GM12878 (cell line): ENCODE data around the gene HSD17B2. TPM values are rescaled to one million over a fixed set of nuclear protein-coding genes. Genes with fewer than 3 reads are reported as not detected.

Experiments
- ATAC-seq: fragments of 200-7000 bp; cut with Tn5 transposase; 3 replicates; pipeline ENCODE4 v1.9.1; 2020; ENCODE audit warnings: mild to moderate bottlenecking, moderate library complexity
- BruUV-seq: library from RNA; stranded (reverse); fragments of 400-500 nt; replicated peaks from 2 replicates; lab custom pipeline; 2021; lab: Mats Ljungman, UMichigan
- CTCF ChIA-PET: fragments of 300-600 bp; sonication (Branson Sonifier 250); formaldehyde crosslinking; extraction: SDS; loops from one replicate; lab custom pipeline; 2021; ENCODE audit warnings: inconsistent platforms; lab: Yijun Ruan, JAX
- POLR2A ChIA-PET: fragments of 350-600 bp; formaldehyde crosslinking; extraction: SDS; loops from one replicate; lab custom pipeline; 2021; ENCODE audit warnings: inconsistent platforms; lab: Charles Lee
- RAD21 ChIA-PET: fragments of 300-600 bp; sonication (Branson Sonifier 250); formaldehyde crosslinking; loops from one replicate; lab custom pipeline; 2023; ENCODE audit warnings: antibody characterized with exemption; ENCODE audit not compliant: unreplicated experiment; lab: Charles Lee
- SMC1A ChIA-PET: fragments of 300-600 bp; sonication (Branson Sonifier 250); formaldehyde crosslinking; loops from one replicate; lab custom pipeline; 2023; ENCODE audit not compliant: unreplicated experiment, uncharacterized antibody; lab: Charles Lee
- DNase-seq: peaks from one replicate; pipeline ENCODE4 v3.0.0-alpha.2; 2011; ENCODE audit warnings: low read depth, low spot score
- FAIRE-seq: peaks from 3 replicates; lab custom pipeline; 2011; peaks lifted over from hg19 to GRCh38; lab: Jason Lieb, UNC
- H2AFZ ChIP-seq: 2 replicates; pipeline ENCODE4 v1.6.0; 2011; ENCODE audit warnings: low read depth, low read length, control low read depth; ENCODE audit not compliant: control insufficient read depth
- H3K27ac ChIP-seq: 2 replicates; pipeline ENCODE4 v1.5.1; 2011; ENCODE audit warnings: control low read depth; ENCODE audit not compliant: control insufficient read depth, insufficient read depth
- H3K27me3 ChIP-seq, 2 experiments: replicated peaks in 1 of 2; 2 replicates each; pipeline versions ENCODE4 v1.6.0 to v1.6.1; 2011; ENCODE audit warnings: low read length in 1 of 2; ENCODE audit not compliant: control insufficient read depth in 2 of 2, insufficient read depth in 2 of 2
- H3K36me3 ChIP-seq, 2 experiments: 2 replicates each; pipeline ENCODE4 v1.5.1; 2011; ENCODE audit warnings: low read length in 1 of 2; ENCODE audit not compliant: control insufficient read depth in 2 of 2, insufficient read depth in 2 of 2
- H3K4me1 ChIP-seq: 2 replicates; pipeline ENCODE4 v1.6.1; 2011; ENCODE audit warnings: mild to moderate bottlenecking, low read length, moderate library complexity, mixed read lengths; ENCODE audit not compliant: control insufficient read depth, insufficient read depth
- H3K4me2 ChIP-seq: 2 replicates; pipeline ENCODE4 v1.6.0; 2011; ENCODE audit warnings: control low read depth; ENCODE audit not compliant: control insufficient read depth, insufficient read depth
- H3K4me3 ChIP-seq: fragments of 200-600 bp; sonication (generic); 2 replicates; pipeline ENCODE4 v1.5.1; 2016
- H3K79me2 ChIP-seq: 2 replicates; pipeline ENCODE4 v1.6.0; 2011; ENCODE audit warnings: low read length; ENCODE audit not compliant: control insufficient read depth, insufficient read depth
- H3K9ac ChIP-seq: 2 replicates; pipeline ENCODE4 v1.8.0; 2011; ENCODE audit warnings: low read length, control low read depth, mixed read lengths; ENCODE audit not compliant: control insufficient read depth, insufficient read depth
- H3K9me3 ChIP-seq: replicated peaks from 3 replicates; pipeline ENCODE4 v1.5.1; 2011; ENCODE audit warnings: mild to moderate bottlenecking, low read length; ENCODE audit not compliant: control insufficient read depth, insufficient read depth
- H4K20me1 ChIP-seq: 2 replicates; pipeline ENCODE4 v1.6.0; 2011; ENCODE audit not compliant: control insufficient read depth, insufficient read depth
- FOXM1 ChIP-seq: IDR thresholded peaks from 2 replicates; pipeline ENCODE4 v1.6.1; 2012; ENCODE audit warnings: low read depth, mild to moderate bottlenecking, inconsistent platforms, low read length, moderate library complexity
- HCFC1 ChIP-seq: fragments of 150-350 bp; IDR thresholded peaks from 2 replicates; pipeline ENCODE4 v1.6.1; 2014; ENCODE audit warnings: low read length
- HDAC2 ChIP-seq: fragments of 200-600 bp; sonication (generic); IDR thresholded peaks from 2 replicates; pipeline ENCODE4 v1.6.1; 2017
- MXI1 ChIP-seq: fragments of 150-350 bp; IDR thresholded peaks from 2 replicates; pipeline ENCODE4 v1.6.1; 2011; ENCODE audit warnings: low read depth, mild to moderate bottlenecking, inconsistent platforms, low read length, improper control_type of control experiment
- NFYA ChIP-seq: IDR thresholded peaks from 2 replicates; pipeline ENCODE4 v1.6.1; 2011; ENCODE audit warnings: low read depth, mild to moderate bottlenecking, low read length, improper control_type of control experiment, borderline replicate concordance
- RAD21 ChIP-seq: IDR thresholded peaks from 2 replicates; pipeline ENCODE4 v1.6.1; 2011; ENCODE audit warnings: mild to moderate bottlenecking, low read depth, low read length, moderate library complexity; ENCODE audit not compliant: insufficient read depth
- RUNX3 ChIP-seq: IDR thresholded peaks from 2 replicates; pipeline ENCODE4 v1.6.1; 2012; ENCODE audit warnings: low read length, inconsistent platforms
- STAT3 ChIP-seq: IDR thresholded peaks from 2 replicates; pipeline ENCODE4 v1.6.1; 2011; ENCODE audit warnings: low read depth, low read length, improper control_type of control experiment
- TCF12 ChIP-seq: IDR thresholded peaks from 2 replicates; pipeline ENCODE4 v1.6.1; 2011; ENCODE audit warnings: low read depth, mild to moderate bottlenecking, low read length
- WGBS: methylation state at CpG from one replicate; pipeline ENCODE4 v1.1.6; 2016; ENCODE audit warnings: low lambda C conversion rate; ENCODE audit not compliant: insufficient replicate concordance, insufficient coverage; ENCODE audit errors: missing lambda C conversion rate; 5-methylcytosine and 5-hydroxymethylcytosine counted together
- in situ Hi-C: fragments of 300-500 bp; cut with MboI; formaldehyde crosslinking; loops from 9 replicates; pipeline ENCODE4 v1.14.3; 2018; ENCODE audit warnings: mixed read lengths
- intact Hi-C: fragments of 100-400 bp; cut with micrococcal nuclease; formaldehyde crosslinking; loops from one replicate; pipeline ENCODE4 v1.14.2; 2022; ENCODE audit not compliant: unreplicated experiment
- polyA plus RNA-seq, 11 experiments: library from polyadenylated mRNA; depleted of rRNA in 4 of 11; unstranded in 6 of 11; stranded (reverse) in 5 of 11; fragments of >200 nt; fragmentation: Nextera tagmentation in 4 of 11; fragmentation: Illumina TruSeq in 1 of 11; extraction: Ambion mirVana in 4 of 11; extraction: Trizol in 1 of 11; gene quantifications; 1 replicate in 1 of 11; 2 replicates in 10 of 11; pipeline versions ENCODE4 v1.2.1 to v1.2.3, GENCODE V29; 2011 to 2016; ENCODE audit warnings: inconsistent platforms in 2 of 11, missing spikeins in 2 of 11, low read depth in 1 of 11
- total RNA-seq, 4 experiments: library from RNA; depleted of rRNA in 3 of 4; stranded (reverse); fragments of >200 nt in 3 of 4; fragmentation: Illumina TruSeq in 1 of 4; extraction: Trizol in 1 of 4; gene quantifications; 2 replicates each; pipeline versions ENCODE4 v1.2.1 to v1.2.3, GENCODE V29; 2013 to 2021
- TF ChIP-seq, protein P1 (sequence below): IDR thresholded peaks from 2 replicates; pipeline ENCODE4 v1.6.1; 2012; ENCODE audit warnings: low read depth, low read length, improper control_type of control experiment
- TF ChIP-seq, protein P2 (sequence below): IDR thresholded peaks from 2 replicates; pipeline ENCODE4 v1.6.1; 2012; ENCODE audit warnings: low read depth, low read length, improper control_type of control experiment
- TF ChIP-seq, protein P3 (sequence below): IDR thresholded peaks from 2 replicates; pipeline ENCODE4 v1.6.1; 2011; ENCODE audit warnings: low read depth, mild to moderate bottlenecking, low read length, moderate library complexity, borderline replicate concordance; ENCODE audit errors: extremely low read depth
- TF ChIP-seq, protein P4 (sequence below): IDR thresholded peaks from 2 replicates; pipeline ENCODE4 v1.6.1; 2011; ENCODE audit warnings: low read depth, low read length, improper control_type of control experiment, borderline replicate concordance

The HSD17B2 gene
- total and polyA plus RNA-seq, 10 of the 15 experiments (the other 5 are each of a cell fraction or from before 2014, with no cell fraction given): not detected

DNA sequence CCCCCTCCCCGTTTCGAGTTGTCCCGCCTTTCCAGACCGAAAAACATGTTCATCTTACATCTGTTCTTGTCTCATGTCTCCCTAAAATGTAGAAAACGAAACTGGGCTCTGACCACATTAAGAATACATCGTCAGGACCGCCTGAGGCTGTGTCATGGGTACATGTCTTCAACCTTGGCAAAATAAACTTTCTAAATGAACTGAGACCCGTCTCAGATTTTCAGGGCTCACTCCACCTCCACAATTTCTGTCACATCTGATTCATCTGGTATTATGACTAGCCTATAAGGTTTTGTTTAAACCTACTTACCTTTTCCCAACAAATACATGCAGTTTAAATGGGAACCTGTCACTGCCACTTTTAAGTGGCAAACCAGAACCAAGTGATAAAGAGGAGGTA is 24.4 kb upstream of the HSD17B2 start:
- ChIA-PET RAD21 (no interaction called here), SMC1A (no interaction called here), POLR2A (no interaction called here)
- Histone ChIP-seq H3K9me3 (peaks cover 9% of the 10 kb centered on the region; the same call in 1 of the 3 replicates), H3K36me3 (no peaks in the 10 kb centered on the region), H4K20me1 (no peaks in the 10 kb centered on the region), H3K4me1 (no peaks in the 10 kb centered on the region), H3K27me3 (no peaks in the 10 kb centered on the region), H3K4me2 (peak overlapping the region; percentile 66), H3K79me2 (no peaks in the 10 kb centered on the region), H3K27ac (no peak overlapping the region), H3K4me3 (peak overlapping the region; percentile 72)
- ATAC-seq: no peak
- no peak for DNase-seq
- no peak for FAIRE-seq
- 73% methylated on average over 8 of the region's 8 CpGs for WGBS
- BruUV-seq: TSS peak; percentile 80
- intact Hi-C loops (no loop called here), in situ Hi-C loops (no loop called here)
- no peak for TF ChIP-seq HDAC2
- TF ChIP-seq TCF12: no peak
- no peak for TF ChIP-seq STAT3
- no peak for TF ChIP-seq NFYA
- no peak for TF ChIP-seq MXI1
- TF ChIP-seq, protein P1, sequence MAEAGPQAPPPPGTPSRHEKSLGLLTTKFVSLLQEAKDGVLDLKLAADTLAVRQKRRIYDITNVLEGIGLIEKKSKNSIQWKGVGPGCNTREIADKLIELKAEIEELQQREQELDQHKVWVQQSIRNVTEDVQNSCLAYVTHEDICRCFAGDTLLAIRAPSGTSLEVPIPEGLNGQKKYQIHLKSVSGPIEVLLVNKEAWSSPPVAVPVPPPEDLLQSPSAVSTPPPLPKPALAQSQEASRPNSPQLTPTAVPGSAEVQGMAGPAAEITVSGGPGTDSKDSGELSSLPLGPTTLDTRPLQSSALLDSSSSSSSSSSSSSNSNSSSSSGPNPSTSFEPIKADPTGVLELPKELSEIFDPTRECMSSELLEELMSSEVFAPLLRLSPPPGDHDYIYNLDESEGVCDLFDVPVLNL: no peak
- no peak for TF ChIP-seq HCFC1
- TF ChIP-seq FOXM1: no peak
- TF ChIP-seq, protein P2, sequence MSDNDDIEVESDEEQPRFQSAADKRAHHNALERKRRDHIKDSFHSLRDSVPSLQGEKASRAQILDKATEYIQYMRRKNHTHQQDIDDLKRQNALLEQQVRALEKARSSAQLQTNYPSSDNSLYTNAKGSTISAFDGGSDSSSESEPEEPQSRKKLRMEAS: no peak
- TF ChIP-seq, protein P3, sequence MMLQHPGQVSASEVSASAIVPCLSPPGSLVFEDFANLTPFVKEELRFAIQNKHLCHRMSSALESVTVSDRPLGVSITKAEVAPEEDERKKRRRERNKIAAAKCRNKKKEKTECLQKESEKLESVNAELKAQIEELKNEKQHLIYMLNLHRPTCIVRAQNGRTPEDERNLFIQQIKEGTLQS: no peak
- TF ChIP-seq RUNX3: no peak
- TF ChIP-seq, protein P4, sequence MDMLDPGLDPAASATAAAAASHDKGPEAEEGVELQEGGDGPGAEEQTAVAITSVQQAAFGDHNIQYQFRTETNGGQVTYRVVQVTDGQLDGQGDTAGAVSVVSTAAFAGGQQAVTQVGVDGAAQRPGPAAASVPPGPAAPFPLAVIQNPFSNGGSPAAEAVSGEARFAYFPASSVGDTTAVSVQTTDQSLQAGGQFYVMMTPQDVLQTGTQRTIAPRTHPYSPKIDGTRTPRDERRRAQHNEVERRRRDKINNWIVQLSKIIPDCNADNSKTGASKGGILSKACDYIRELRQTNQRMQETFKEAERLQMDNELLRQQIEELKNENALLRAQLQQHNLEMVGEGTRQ: no peak
- no peak for TF ChIP-seq RAD21
- TF ChIP-seq, all 136 proteins: peak for 0
- Histone ChIP-seq H2AFZ (peak overlapping the region; percentile 85), H3K9ac (peak overlapping the region; percentile 52; the same call in 1 of the 2 replicates)
- CTCF ChIA-PET: no interaction called here
